ENCODE data around the gene IL10RA. TPM values are rescaled to one million over a fixed set of nuclear protein-coding genes. Genes with fewer than 3 reads are reported as not detected.

Gene IL10RA
- total and polyA plus RNA-seq, 9 of the 15 experiments (the other 6 are each of a cell fraction or from before 2014, with no cell fraction given): 0.17 to 17.3 (median 2.9) TPM

GRCh38 chr11:117976445-117976844 is 9.7 kb upstream of the IL10RA start (continued):
- TF ChIP-seq MNT (conservative IDR thresholded peaks at IDR 0.05) (no peak), CUX1 (CRISPR knock-in tag; IDR thresholded peaks at IDR 0.05) (no peak), ZKSCAN1 (IDR thresholded peaks at IDR 0.05; ENCODE audit: low read depth, low read length) (no peak), POLR3G (IDR thresholded peaks at IDR 0.05; ENCODE audit: extremely low read depth, insufficient read length, insufficient replicate concordance) (no peak), GABPA (tag; conservative IDR thresholded peaks at IDR 0.05; ENCODE audit: low read depth) (no peak), ZFPM2 (CRISPR knock-in tag; IDR thresholded peaks at IDR 0.05) (no peak), MLX (CRISPR knock-in tag; conservative IDR thresholded peaks at IDR 0.05) (no peak), ZNF717 (CRISPR knock-in tag; IDR thresholded peaks at IDR 0.05) (no peak), ZNF551 (CRISPR knock-in tag; IDR thresholded peaks at IDR 0.05) (no peak), HMG20B (CRISPR knock-in tag; IDR thresholded peaks at IDR 0.05) (no peak), CBFA2T2 (conservative IDR thresholded peaks at IDR 0.05) (peak; percentile 53), KDM1A (IDR thresholded peaks at IDR 0.05) (0 out of 4 replicates have a peak, but pooled peaks of 1 of the 2 experiments have one; percentile 17), ASH1L (IDR thresholded peaks at IDR 0.05; ENCODE audit: borderline replicate concordance, low read depth, partially characterized antibody) (no peak), DPF2 (IDR thresholded peaks at IDR 0.05) (peak; percentile 47; the same call in 1 of the 2 replicates), ARID4B (CRISPR knock-in tag; IDR thresholded peaks at IDR 0.05) (no peak), ZNF212 (CRISPR knock-in tag; IDR thresholded peaks at IDR 0.05) (no peak), ETV1 (tag; conservative IDR thresholded peaks at IDR 0.05; ENCODE audit: low read depth) (peak; percentile 44)
